Immature natural killer cell (primary cell): ENCODE measurements around the gene IL1RAPL1. TPM values are rescaled to one million over a fixed set of nuclear protein-coding genes. Genes with fewer than 3 reads are reported as not detected.
"Not testable (repeated sequence)": the region's sequence is repeated elsewhere in the genome, so short reads cannot be mapped to it uniquely, and the experiment has no call there.

Experiments used
- DNase-seq, 3 donors: peaks; one replicate each; pipeline ENCODE4 v3.0.0; 2022; ENCODE audit warnings: mixed read lengths in 1 of 3
- H3K27ac Mint-ChIP-seq, 6 donors: one replicate each; pipeline ENCODE4 v1.8.0; 2020; ENCODE audit warnings: mixed read lengths in 6 of 6, mild to moderate bottlenecking in 5 of 6, inconsistent platforms in 4 of 6, moderate library complexity in 3 of 6
- H3K27me3 Mint-ChIP-seq, 3 donors: one replicate each; pipeline ENCODE4 v1.8.0; 2020 to 2021; ENCODE audit warnings: low read depth in 3 of 3, mild to moderate bottlenecking in 3 of 3, mixed read lengths in 3 of 3, moderate library complexity in 3 of 3, inconsistent platforms in 1 of 3
- H3K36me3 Mint-ChIP-seq, 3 donors: one replicate each; pipeline ENCODE4 v1.8.0; 2020; ENCODE audit warnings: mixed read lengths in 3 of 3, inconsistent platforms in 2 of 3, mild to moderate bottlenecking in 2 of 3
- H3K4me1 Mint-ChIP-seq, 2 donors: one replicate each; pipeline ENCODE4 v1.8.0; 2020; ENCODE audit warnings: inconsistent platforms in 2 of 2, mild to moderate bottlenecking in 2 of 2, mixed read lengths in 2 of 2, moderate library complexity in 1 of 2
- H3K4me3 Mint-ChIP-seq, 5 donors: one replicate each; pipeline ENCODE4 v1.8.0; 2020; ENCODE audit warnings: mild to moderate bottlenecking in 5 of 5, mixed read lengths in 5 of 5, inconsistent platforms in 3 of 5, moderate library complexity in 3 of 5
- H3K9me3 Mint-ChIP-seq, 6 donors: one replicate each; pipeline ENCODE4 v1.8.0; 2020; ENCODE audit warnings: mild to moderate bottlenecking in 6 of 6, mixed read lengths in 6 of 6, inconsistent platforms in 4 of 6, moderate library complexity in 3 of 6
- polyA plus RNA-seq, 3 donors: library from polyadenylated mRNA; unstranded; fragments of 300-500 nt; fragmentation: Illumina TruSeq; gene quantifications; one replicate each; pipeline ENCODE4 v1.2.3, GENCODE V29; 2021

IL1RAPL1 gene
- polyA plus RNA-seq, 3 donors from 2014 or later: not detected

- Mint-ChIP-seq H3K4me1 (no peaks in the 10 kb centered on the region), H3K36me3 (no peaks in the 10 kb centered on the region), H3K4me3 (no peak overlapping the region), H3K9me3 (peaks cover 0 to 8% (median 4%) of the 10 kb centered on the region in 6 donors), H3K27ac (no peak overlapping the region), H3K27me3 (peaks cover 0 to 6% (median 3%) of the 10 kb centered on the region in 3 donors)
- DNase-seq: no peak
These were observed 480.1 kb downstream of the IL1RAPL1 start for GRCh38 chrX:29067351-29067750.

- Mint-ChIP-seq H3K27me3 (peaks cover 0 to 6% (median under 1%) of the 10 kb centered on the region in 3 donors), H3K9me3 (peaks cover 0 to 7% (median 5%) of the 10 kb centered on the region in 6 donors), H3K36me3 (no peaks in the 10 kb centered on the region), H3K4me3 (no peak overlapping the region), H3K27ac (no peak overlapping the region), H3K4me1 (no peaks in the 10 kb centered on the region)
- no peak for DNase-seq
These were observed 484.5 kb downstream of the IL1RAPL1 start for GRCh38 chrX:29071525-29072320.

GRCh38 chrX:29082558-29082957 lies 495.3 kb downstream of the IL1RAPL1 start:
- H3K9me3 Mint-ChIP-seq: peaks cover 0 to 10% (median 3%) of the 10 kb centered on the region in 6 donors
- DNase-seq: no peak
- no peak overlapping the region for H3K27ac Mint-ChIP-seq
- no peak overlapping the region for H3K4me3 Mint-ChIP-seq
- no peaks in the 10 kb centered on the region for H3K4me1 Mint-ChIP-seq
- H3K27me3 Mint-ChIP-seq: no peaks in the 10 kb centered on the region
- no peaks in the 10 kb centered on the region for H3K36me3 Mint-ChIP-seq

- Mint-ChIP-seq H3K9me3 (peaks cover 0 to 8% (median under 1%) of the 10 kb centered on the region in 6 donors), H3K27me3 (no peaks in the 10 kb centered on the region), H3K4me1 (no peaks in the 10 kb centered on the region)
These were observed 496.6 kb downstream of the IL1RAPL1 start for GRCh38 chrX:29083823-29084222.

GRCh38 chrX:29090811-29091210 lies 503.6 kb downstream of the IL1RAPL1 start:
- no peak overlapping the region for H3K27ac Mint-ChIP-seq
- H3K27me3 Mint-ChIP-seq: peaks cover 0 to 2% (median 0%) of the 10 kb centered on the region in 3 donors
- H3K4me1 Mint-ChIP-seq: no peaks in the 10 kb centered on the region
- peaks cover 0 to 5% (median under 1%) of the 10 kb centered on the region in 6 donors for H3K9me3 Mint-ChIP-seq
- no peaks in the 10 kb centered on the region for H3K36me3 Mint-ChIP-seq
- H3K4me3 Mint-ChIP-seq: no peak overlapping the region
- DNase-seq: no peak

More at GRCh38 chrX:29083823-29084222, 496.6 kb downstream of the IL1RAPL1 start:
- Mint-ChIP-seq H3K4me3 (no peak overlapping the region), H3K36me3 (no peaks in the 10 kb centered on the region), H3K27ac (no peak overlapping the region)
- DNase-seq: no peak

GRCh38 chrX:29107231-29107630 lies 520.0 kb downstream of the IL1RAPL1 start:
- H3K9me3 Mint-ChIP-seq: peaks cover 0 to 7% (median 3%) of the 10 kb centered on the region in 6 donors
- peaks cover 0 to 5% (median 1%) of the 10 kb centered on the region in 3 donors for H3K27me3 Mint-ChIP-seq
- H3K36me3 Mint-ChIP-seq: no peaks in the 10 kb centered on the region
- no peaks in the 10 kb centered on the region for H3K4me1 Mint-ChIP-seq
- H3K27ac Mint-ChIP-seq: no peak overlapping the region
- no peak for DNase-seq
- no peak overlapping the region for H3K4me3 Mint-ChIP-seq

- Mint-ChIP-seq H3K4me3 (no peak overlapping the region), H3K4me1 (no peaks in the 10 kb centered on the region), H3K36me3 (no peaks in the 10 kb centered on the region), H3K27me3 (peaks cover 0 to 5% (median 1%) of the 10 kb centered on the region in 3 donors), H3K9me3 (peaks cover 0 to 7% (median under 1%) of the 10 kb centered on the region in 6 donors), H3K27ac (no peak overlapping the region)
- no peak for DNase-seq
These were observed 522.8 kb downstream of the IL1RAPL1 start for GRCh38 chrX:29110041-29110440.

- peaks cover 0 to 7% (median 5%) of the 10 kb centered on the region in 6 donors for H3K9me3 Mint-ChIP-seq
- no peak for DNase-seq
- no peak overlapping the region for H3K4me3 Mint-ChIP-seq
- no peak overlapping the region for H3K27ac Mint-ChIP-seq
- H3K4me1 Mint-ChIP-seq: no peaks in the 10 kb centered on the region
- no peaks in the 10 kb centered on the region for H3K36me3 Mint-ChIP-seq
- H3K27me3 Mint-ChIP-seq: peaks cover 0 to under 1% (median 0%) of the 10 kb centered on the region in 3 donors
These were observed 526.0 kb downstream of the IL1RAPL1 start for GRCh38 chrX:29113221-29113620.

GRCh38 chrX:29122817-29123216 lies 535.6 kb downstream of the IL1RAPL1 start:
- H3K9me3 Mint-ChIP-seq, H3K27ac Mint-ChIP-seq, H3K4me1 Mint-ChIP-seq: not testable (repeated sequence)

GRCh38 chrX:29130905-29131304 lies 543.7 kb downstream of the IL1RAPL1 start:
- Mint-ChIP-seq H3K27me3 (peaks cover 0 to 2% (median 0%) of the 10 kb centered on the region in 3 donors), H3K4me1 (no peaks in the 10 kb centered on the region), H3K27ac (no peak overlapping the region), H3K9me3 (peaks cover 0 to 7% (median 2%) of the 10 kb centered on the region in 6 donors), H3K4me3 (no peak overlapping the region), H3K36me3 (no peaks in the 10 kb centered on the region)
- DNase-seq: no peak

More at GRCh38 chrX:29122817-29123216, 535.6 kb downstream of the IL1RAPL1 start:
- not testable (repeated sequence) for DNase-seq, H3K27me3 Mint-ChIP-seq, H3K4me3 Mint-ChIP-seq, H3K36me3 Mint-ChIP-seq

GRCh38 chrX:29136904-29137303 lies 549.7 kb downstream of the IL1RAPL1 start:
- Mint-ChIP-seq H3K27ac (no peak overlapping the region), H3K27me3 (no peaks in the 10 kb centered on the region), H3K9me3 (peaks cover 0 to 3% (median 0%) of the 10 kb centered on the region in 6 donors), H3K36me3 (no peaks in the 10 kb centered on the region), H3K4me3 (no peak overlapping the region), H3K4me1 (no peaks in the 10 kb centered on the region)
- DNase-seq: no peak

GRCh38 chrX:29138003-29138402 lies 550.8 kb downstream of the IL1RAPL1 start:
- Mint-ChIP-seq H3K27me3 (no peaks in the 10 kb centered on the region), H3K36me3 (no peaks in the 10 kb centered on the region), H3K9me3 (peaks cover 0 to 3% (median 0%) of the 10 kb centered on the region in 6 donors), H3K4me3 (no peak overlapping the region), H3K4me1 (no peaks in the 10 kb centered on the region), H3K27ac (no peak overlapping the region)
- DNase-seq: no peak

GRCh38 chrX:29143356-29143755 lies 556.1 kb downstream of the IL1RAPL1 start:
- Mint-ChIP-seq H3K27me3 (no peaks in the 10 kb centered on the region), H3K9me3 (peaks cover 0 to 8% (median 3%) of the 10 kb centered on the region in 6 donors), H3K4me1 (no peaks in the 10 kb centered on the region), H3K36me3 (no peaks in the 10 kb centered on the region), H3K27ac (no peak overlapping the region), H3K4me3 (no peak overlapping the region)
- no peak for DNase-seq

- Mint-ChIP-seq H3K27me3 (no peaks in the 10 kb centered on the region), H3K27ac (no peak overlapping the region)
These were observed 556.5 kb downstream of the IL1RAPL1 start for GRCh38 chrX:29143756-29144155.

More at GRCh38 chrX:29143756-29144155, 556.5 kb downstream of the IL1RAPL1 start:
- Mint-ChIP-seq H3K4me1 (no peaks in the 10 kb centered on the region), H3K9me3 (peaks cover 0 to 8% (median 3%) of the 10 kb centered on the region in 6 donors), H3K4me3 (no peak overlapping the region), H3K36me3 (no peaks in the 10 kb centered on the region)
- no peak for DNase-seq
